ENCODE data around the gene MRPL33. TPM values are rescaled to one million over a fixed set of nuclear protein-coding genes. Genes with fewer than 3 reads are reported as not detected.

MRPL33 gene
- total and polyA plus RNA-seq, 12 donors: 123 to 661 (median 253) TPM

DNA sequence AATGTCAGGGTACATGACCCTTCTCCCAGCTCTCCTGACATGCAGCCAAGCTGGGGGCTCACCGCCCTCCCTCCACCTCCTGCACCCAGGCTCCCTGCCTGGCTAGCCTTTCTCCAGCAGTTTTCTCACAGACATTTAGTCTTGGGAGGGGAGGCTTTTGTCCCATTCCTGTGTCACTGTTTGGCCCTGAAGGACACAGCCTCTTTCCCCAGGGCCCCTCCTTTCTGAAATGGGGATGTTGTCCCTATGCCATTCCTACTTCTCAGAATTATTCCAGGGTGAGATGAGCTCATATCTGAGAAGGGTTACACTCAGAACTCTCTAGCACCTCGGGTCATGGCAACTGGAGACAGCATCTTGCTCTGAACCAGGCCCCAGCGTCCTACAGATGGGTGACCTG is 47.3 kb upstream of the MRPL33 start:
- Histone ChIP-seq H3K27ac (peak overlapping the region in 8 of 10 donors; percentile 49 to 84 (median 76)), H3K4me1 (peaks cover 4 to 67% (median 48%) of the 10 kb centered on the region in 9 donors), H3K9me3 (no peaks in the 10 kb centered on the region), H3K4me3 (no peak overlapping the region), H3K27me3 (no peaks in the 10 kb centered on the region), H3K36me3 (no peaks in the 10 kb centered on the region)
- TF ChIP-seq, protein P1, sequence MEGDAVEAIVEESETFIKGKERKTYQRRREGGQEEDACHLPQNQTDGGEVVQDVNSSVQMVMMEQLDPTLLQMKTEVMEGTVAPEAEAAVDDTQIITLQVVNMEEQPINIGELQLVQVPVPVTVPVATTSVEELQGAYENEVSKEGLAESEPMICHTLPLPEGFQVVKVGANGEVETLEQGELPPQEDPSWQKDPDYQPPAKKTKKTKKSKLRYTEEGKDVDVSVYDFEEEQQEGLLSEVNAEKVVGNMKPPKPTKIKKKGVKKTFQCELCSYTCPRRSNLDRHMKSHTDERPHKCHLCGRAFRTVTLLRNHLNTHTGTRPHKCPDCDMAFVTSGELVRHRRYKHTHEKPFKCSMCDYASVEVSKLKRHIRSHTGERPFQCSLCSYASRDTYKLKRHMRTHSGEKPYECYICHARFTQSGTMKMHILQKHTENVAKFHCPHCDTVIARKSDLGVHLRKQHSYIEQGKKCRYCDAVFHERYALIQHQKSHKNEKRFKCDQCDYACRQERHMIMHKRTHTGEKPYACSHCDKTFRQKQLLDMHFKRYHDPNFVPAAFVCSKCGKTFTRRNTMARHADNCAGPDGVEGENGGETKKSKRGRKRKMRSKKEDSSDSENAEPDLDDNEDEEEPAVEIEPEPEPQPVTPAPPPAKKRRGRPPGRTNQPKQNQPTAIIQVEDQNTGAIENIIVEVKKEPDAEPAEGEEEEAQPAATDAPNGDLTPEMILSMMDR (IDR thresholded peaks at IDR 0.05): no peak
- intact Hi-C loops (cut with DNase I): loop anchor here in 4 of 10 donors (5.0 to 10.0 kb wide), 5 partner anchors 48 to 681 kb away; partner anchors contain the start of gene MRPL33 (in 1 of the 4)
- 78 to 81% methylated on average over 3 of the region's 3 CpGs for WGBS, 2 donors
- DNase-seq: no peak
- ATAC-seq: peak in 5 of 8 donors; percentile 7 to 48 (median 25)

DNA sequence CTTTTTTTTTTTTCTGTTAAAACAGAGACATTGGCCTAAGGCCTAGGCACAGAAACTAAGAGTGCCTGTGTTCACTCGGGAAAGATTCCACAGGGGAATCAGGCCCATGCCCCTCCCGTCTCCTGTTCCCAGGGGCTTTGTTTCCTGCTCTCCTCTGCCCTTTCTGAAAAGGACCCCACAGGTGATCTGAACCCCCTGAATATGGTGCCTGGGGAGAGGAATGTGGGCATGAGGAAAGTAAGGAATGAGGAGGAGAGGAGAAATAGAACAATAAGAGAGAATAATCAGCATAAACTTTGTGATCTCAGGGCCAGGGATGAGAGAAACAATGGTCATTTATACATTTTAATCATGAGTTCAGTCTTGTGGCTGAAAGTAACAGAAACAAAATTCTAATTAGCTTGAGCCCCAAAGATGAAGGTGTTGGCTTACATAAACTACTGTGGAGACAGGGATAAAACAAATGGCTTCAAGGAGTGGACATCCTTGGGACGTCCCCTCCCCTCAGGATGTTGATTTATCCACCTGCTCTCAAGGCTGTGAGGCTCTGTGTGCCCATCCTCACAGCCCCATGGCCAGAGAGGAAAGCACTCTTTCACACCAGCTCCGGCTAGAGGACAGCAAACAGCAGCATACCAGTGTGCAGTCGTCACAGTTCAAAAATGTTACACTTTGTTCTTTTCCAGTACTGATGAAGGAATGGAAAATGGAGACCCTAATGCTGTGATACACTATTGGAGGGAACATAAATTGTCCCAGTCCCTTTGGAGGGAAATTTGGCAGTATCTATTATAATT is 46.4 kb upstream of the MRPL33 start:
- WGBS, 2 donors: 55 to 59% methylated on average over 5 of the region's 5 CpGs
- DNase-seq: no peak

DNA sequence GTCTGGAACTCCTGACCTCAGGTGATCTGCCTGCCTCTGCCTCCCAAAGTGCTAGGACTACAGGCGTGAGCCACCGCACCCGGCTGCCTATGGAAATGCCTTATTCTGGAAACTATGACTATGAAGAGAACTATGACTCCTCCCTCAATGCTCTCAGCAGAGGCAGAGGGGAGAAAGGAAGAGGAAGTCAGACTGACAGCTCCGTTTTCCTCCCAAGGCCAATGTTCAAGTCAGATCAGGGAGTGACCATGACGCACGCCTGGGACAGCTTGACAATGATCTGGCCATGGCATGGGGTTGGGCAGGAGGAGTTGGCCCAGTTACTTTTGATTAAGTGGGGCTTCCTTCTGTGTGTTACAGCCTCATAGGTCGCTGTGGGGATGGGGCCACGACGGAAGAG is 44.3 kb upstream of the MRPL33 start:
- H3K4me3 ChIP-seq: no peak overlapping the region
- H3K36me3 ChIP-seq: no peaks in the 10 kb centered on the region
- DNase-seq (no peak), ATAC-seq (peak in 3 of 8 donors; percentile 13 to 53 (median 14))
- intact Hi-C loops (cut with DNase I): loop anchor here in 3 of 10 donors (10.0 kb wide), 3 partner anchors 158 to 678 kb away; no protein-coding TSS in a partner anchor
- 71 to 75% methylated on average over 9 of the region's 9 CpGs for WGBS, 2 donors
- no peaks in the 10 kb centered on the region for H3K27me3 ChIP-seq
- H3K9me3 ChIP-seq: no peaks in the 10 kb centered on the region
- TF ChIP-seq, protein P1 (IDR thresholded peaks at IDR 0.05): no peak
- peaks cover 4 to 76% (median 54%) of the 10 kb centered on the region in 9 donors for H3K4me1 ChIP-seq
- peak overlapping the region in 6 of 10 donors; percentile 32 to 81 (median 57) for H3K27ac ChIP-seq

More for the DNA sequence above, 46.4 kb upstream of the MRPL33 start:
- TF ChIP-seq, protein P1 (IDR thresholded peaks at IDR 0.05): no peak
- H3K36me3 ChIP-seq: no peaks in the 10 kb centered on the region
- H3K27me3 ChIP-seq: no peaks in the 10 kb centered on the region
- no peaks in the 10 kb centered on the region for H3K9me3 ChIP-seq
- peaks cover 4 to 76% (median 55%) of the 10 kb centered on the region in 9 donors for H3K4me1 ChIP-seq
- intact Hi-C loops (cut with DNase I): loop anchor here in 4 of 10 donors (5.0 to 10.0 kb wide), 5 partner anchors 47 to 680 kb away; partner anchors contain the start of gene MRPL33 (in 1 of the 4)
- peak overlapping the region in 8 of 10 donors; percentile 49 to 84 (median 76) for H3K27ac ChIP-seq
- H3K4me3 ChIP-seq: no peak overlapping the region
- peak in 5 of 8 donors; percentile 23 to 71 (median 31) for ATAC-seq

DNA sequence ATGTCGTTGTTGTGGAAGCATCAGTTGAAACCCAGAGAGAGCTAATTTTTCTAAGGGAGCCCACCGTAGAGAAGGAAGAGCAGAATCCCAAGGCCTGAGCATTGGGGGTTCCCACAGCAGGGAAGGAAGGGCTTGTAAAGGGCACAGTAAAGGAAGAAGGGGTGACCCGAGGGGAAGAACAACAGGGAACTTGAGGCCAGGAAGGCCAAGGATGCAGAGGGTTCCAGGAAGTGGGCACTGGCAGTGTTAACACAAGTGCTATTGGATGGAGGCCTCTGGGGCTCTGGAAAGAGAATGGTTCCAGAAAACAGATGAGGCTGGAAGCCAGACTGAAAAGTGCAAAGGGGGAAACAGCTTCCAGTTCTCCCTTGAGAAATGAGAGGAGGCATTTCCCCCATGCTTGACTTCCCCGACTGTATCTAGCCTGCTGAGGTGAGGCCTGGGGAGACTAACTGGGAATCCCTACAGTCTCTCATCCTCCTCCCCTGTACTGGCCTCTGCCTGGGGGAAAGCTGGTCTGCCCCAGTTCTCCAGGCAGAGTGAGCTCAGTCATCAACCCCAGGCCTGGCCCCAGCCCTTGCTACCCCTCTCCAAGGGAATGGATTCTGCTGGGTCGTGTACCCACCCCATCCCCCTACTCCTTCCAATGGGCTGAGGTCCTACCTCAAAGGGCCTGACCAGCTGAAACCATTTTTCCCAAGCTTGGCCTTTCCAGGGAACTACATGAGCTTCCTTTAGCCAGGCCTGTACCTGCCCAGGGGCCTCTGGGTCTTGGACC is 43.2 kb upstream of the MRPL33 start:
- Histone ChIP-seq H3K4me3 (no peak overlapping the region), H3K27me3 (no peaks in the 10 kb centered on the region), H3K27ac (peak overlapping the region in 9 of 10 donors; percentile 8 to 81 (median 43)), H3K9me3 (peaks cover 0 to 2% (median 0%) of the 10 kb centered on the region in 11 donors), H3K36me3 (no peaks in the 10 kb centered on the region), H3K4me1 (peaks cover 4 to 72% (median 54%) of the 10 kb centered on the region in 9 donors)
- 67 to 72% methylated on average over 5 of the region's 5 CpGs for WGBS, 2 donors
- intact Hi-C loops (cut with DNase I): loop anchor here in 3 of 10 donors (10.0 kb wide), 3 partner anchors 157 to 677 kb away; no protein-coding TSS in a partner anchor
- ATAC-seq (no peak), DNase-seq (no peak)
- TF ChIP-seq, protein P1 (IDR thresholded peaks at IDR 0.05): no peak
